SJCRH30 (cell line): ENCODE data around the gene FGGY. TPM values are rescaled to one million over a fixed set of nuclear protein-coding genes. Genes with fewer than 3 reads are reported as not detected.
"Not testable (repeated sequence)": the region's sequence is repeated elsewhere in the genome, so short reads cannot be mapped to it uniquely, and the experiment has no call there.

ENCODE experiments used
- DNase-seq, 2 experiments: peaks; one replicate each; pipeline ENCODE4 v3.0.0-alpha.2; 2015 to 2020
- H3K27ac ChIP-seq: fragments of 250-450 bp; sonication (Bioruptor Pico); 2 replicates; pipeline ENCODE4 v1.5.1; 2020; ENCODE audit warnings: mild to moderate bottlenecking, moderate library complexity
- H3K27me3 ChIP-seq: fragments of 250-450 bp; sonication (Bioruptor Pico); 2 replicates; pipeline ENCODE4 v1.5.1; 2020; ENCODE audit warnings: mild to moderate bottlenecking, moderate library complexity
- H3K36me3 ChIP-seq: fragments of 250-450 bp; sonication (Bioruptor Pico); 2 replicates; pipeline ENCODE4 v1.5.1; 2020; ENCODE audit warnings: mild to moderate bottlenecking, moderate library complexity
- H3K4me1 ChIP-seq: fragments of 250-450 bp; sonication (Bioruptor Pico); 2 replicates; pipeline ENCODE4 v1.5.1; 2020; ENCODE audit warnings: mild to moderate bottlenecking, moderate library complexity
- H3K4me3 ChIP-seq: fragments of 250-450 bp; sonication (Bioruptor Pico); 2 replicates; pipeline ENCODE4 v1.5.1; 2020; ENCODE audit warnings: mild to moderate bottlenecking, moderate library complexity
- H3K9me3 ChIP-seq: fragments of 250-450 bp; sonication (Bioruptor Pico); replicated peaks from 2 replicates; pipeline ENCODE4 v1.5.1; 2020; ENCODE audit warnings: mild to moderate bottlenecking, moderate library complexity
- total RNA-seq: library from RNA; depleted of rRNA; stranded (reverse); fragments of >200 nt; shearing (Covaris generic); gene quantifications from 2 replicates; pipeline ENCODE4 v1.2.3, GENCODE V29; 2014

FGGY gene
- total RNA-seq, 1 experiment from 2014 or later = 31.8 TPM

- no peaks in the 10 kb centered on the region for H3K27me3 ChIP-seq
- H3K36me3 ChIP-seq = 0 out of 2 replicates have a peak, but pooled peaks cover 2% of the 10 kb centered on the region
- DNase-seq = peak in 1 of 2 experiments; percentile 51
- H3K4me1 ChIP-seq = peaks cover 17% of the 10 kb centered on the region
- peaks cover 30% of the 10 kb centered on the region for H3K9me3 ChIP-seq
- H3K27ac ChIP-seq = no peak overlapping the region
- H3K4me3 ChIP-seq = no peak overlapping the region
These were observed 264.0 kb downstream of the FGGY start for GRCh38 chr1:59560807-59561450.

DNA sequence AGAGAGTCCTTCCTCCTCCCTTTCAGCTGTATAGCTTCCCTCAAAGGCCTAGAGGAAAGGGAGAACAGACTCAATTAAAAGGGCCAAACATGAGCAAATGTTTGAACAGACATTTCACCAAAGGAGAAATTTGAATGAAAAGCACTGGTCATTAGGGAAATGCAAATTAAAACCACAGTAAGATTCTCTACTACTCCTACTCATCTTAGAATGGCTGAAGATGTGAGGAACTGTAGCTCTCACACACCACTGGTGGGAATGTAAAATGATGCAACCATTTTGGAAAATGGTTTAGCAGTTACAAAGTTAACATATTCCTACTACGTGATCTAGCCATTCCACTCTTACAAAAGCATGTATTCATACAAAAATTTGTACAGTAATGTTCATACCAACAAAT lies 264.9 kb downstream of the FGGY start:
- DNase-seq = no peak
- Histone ChIP-seq H3K9me3 (peaks cover 30% of the 10 kb centered on the region), H3K4me1 (peaks cover 10% of the 10 kb centered on the region), H3K4me3 (no peak overlapping the region), H3K27me3 (no peaks in the 10 kb centered on the region), H3K36me3 (0 out of 2 replicates have a peak, but pooled peaks cover 2% of the 10 kb centered on the region), H3K27ac (no peak overlapping the region)

DNA sequence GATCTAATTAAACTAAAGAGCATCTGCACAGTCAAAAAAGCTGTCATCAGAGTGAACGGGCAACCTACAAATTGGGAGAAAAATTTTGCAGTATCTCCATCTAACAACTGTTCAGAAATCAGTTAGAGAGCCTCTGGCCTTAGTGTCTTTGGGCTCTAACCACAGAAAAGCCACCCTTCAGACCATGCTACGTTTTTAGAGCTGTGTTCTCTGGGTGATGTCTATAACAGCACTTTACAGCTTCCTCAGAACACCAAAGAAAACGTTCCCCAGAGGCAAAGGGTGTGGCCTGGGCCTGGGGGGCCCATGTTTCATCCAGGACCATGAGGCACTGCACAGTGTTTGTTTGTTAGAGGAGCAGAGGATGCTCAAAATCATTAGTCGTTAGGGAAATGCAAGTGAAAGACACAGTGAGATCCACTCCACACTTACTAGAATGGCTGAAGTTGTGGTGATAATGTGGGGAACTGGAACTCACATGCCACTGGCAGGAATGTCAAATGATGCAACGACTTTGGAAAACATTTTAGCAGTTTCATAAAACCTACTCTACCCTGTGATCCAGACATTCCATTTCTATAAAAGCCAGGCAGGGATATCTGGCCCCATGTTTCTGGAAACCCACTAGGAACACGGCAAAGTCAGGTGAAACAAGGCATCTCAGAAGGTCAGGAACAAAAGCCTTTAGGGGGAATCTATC lies 267.4 kb downstream of the FGGY start:
- Histone ChIP-seq H3K9me3 (peaks cover 13% of the 10 kb centered on the region), H3K4me3 (no peak overlapping the region), H3K27ac (no peak overlapping the region), H3K27me3 (no peaks in the 10 kb centered on the region), H3K4me1 (peaks cover 3% of the 10 kb centered on the region; the same call in 1 of the 2 replicates), H3K36me3 (no peaks in the 10 kb centered on the region)
- no peak for DNase-seq

DNA sequence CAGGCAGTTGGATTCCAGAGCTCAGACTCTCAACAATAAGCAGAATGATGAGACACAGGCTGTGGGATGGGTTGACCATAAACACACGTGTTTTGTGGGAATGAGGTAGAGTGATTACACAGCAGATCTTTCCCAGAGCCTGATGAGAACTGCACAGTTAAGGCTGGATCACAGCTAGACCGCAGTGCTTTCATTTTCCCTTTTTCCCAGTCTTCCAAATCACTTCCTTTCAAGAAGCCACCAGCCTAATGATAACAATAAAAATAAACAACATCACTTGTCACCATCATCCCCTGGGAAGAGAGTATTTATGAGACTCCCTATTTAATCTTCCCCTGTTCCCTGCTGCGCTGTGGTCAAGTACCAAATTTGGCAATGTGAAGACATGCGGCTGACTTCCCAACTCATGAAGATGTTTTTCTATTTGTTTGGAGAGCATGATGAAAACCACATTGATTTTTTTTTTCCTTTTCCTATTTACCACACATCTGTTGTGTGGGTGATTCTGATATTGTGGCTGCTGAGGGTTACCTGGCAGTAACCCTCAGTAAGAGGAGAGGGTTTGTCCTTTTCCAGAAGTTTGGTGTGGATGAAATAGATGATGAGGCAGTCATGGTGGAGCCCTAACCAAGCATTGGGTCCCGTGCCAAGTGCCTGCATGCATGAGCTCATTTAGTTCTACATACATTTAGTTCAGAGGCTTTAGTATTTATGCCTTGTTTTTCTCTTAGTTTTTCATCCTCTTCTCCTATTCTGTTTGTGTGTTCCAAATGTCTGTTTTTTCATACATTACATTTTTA lies 268.9 kb downstream of the FGGY start:
- H3K4me1 ChIP-seq = peaks cover 3% of the 10 kb centered on the region; the same call in 1 of the 2 replicates
- H3K36me3 ChIP-seq = no peaks in the 10 kb centered on the region
- H3K9me3 ChIP-seq = peaks cover 4% of the 10 kb centered on the region; the same call in 1 of the 2 replicates
- no peak overlapping the region for H3K4me3 ChIP-seq
- no peak overlapping the region for H3K27ac ChIP-seq
- DNase-seq = no peak
- no peaks in the 10 kb centered on the region for H3K27me3 ChIP-seq

- peaks cover 3% of the 10 kb centered on the region; the same call in 1 of the 2 replicates for H3K4me1 ChIP-seq
- H3K27me3 ChIP-seq = no peaks in the 10 kb centered on the region
- H3K36me3 ChIP-seq = no peaks in the 10 kb centered on the region
- no peak overlapping the region for H3K4me3 ChIP-seq
- DNase-seq = no peak
- H3K27ac ChIP-seq = no peak overlapping the region
- H3K9me3 ChIP-seq = peaks cover 7% of the 10 kb centered on the region; the same call in 1 of the 2 replicates
These were observed 271.5 kb downstream of the FGGY start for GRCh38 chr1:59568158-59568935.

DNA sequence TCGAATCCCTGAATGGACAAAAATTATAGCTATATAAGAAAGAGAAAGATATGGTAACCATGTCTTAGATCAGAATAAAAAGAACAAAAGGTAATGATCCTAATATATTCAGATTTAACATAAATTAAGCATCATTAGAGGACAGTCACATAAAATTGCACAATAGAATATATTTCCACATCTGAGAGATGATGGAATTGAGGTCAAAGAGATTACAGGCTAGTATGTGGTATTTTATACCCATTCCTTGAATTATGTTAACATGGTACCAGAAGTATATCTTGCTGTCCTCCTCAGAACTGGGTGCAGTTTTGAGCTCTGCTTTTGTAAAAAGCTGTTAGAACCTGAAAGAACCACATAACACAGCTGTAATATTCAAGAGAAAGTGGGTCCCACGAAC lies 272.3 kb downstream of the FGGY start:
- H3K4me3 ChIP-seq = no peak overlapping the region
- no peak for DNase-seq
- peaks cover 15% of the 10 kb centered on the region for H3K9me3 ChIP-seq
- H3K27ac ChIP-seq = no peak overlapping the region
- no peaks in the 10 kb centered on the region for H3K27me3 ChIP-seq
- H3K4me1 ChIP-seq = peaks cover 3% of the 10 kb centered on the region; the same call in 1 of the 2 replicates
- no peaks in the 10 kb centered on the region for H3K36me3 ChIP-seq

GRCh38 chr1:59570524-59570923 lies 273.6 kb downstream of the FGGY start:
- no peaks in the 10 kb centered on the region for H3K27me3 ChIP-seq
- H3K9me3 ChIP-seq = peaks cover 25% of the 10 kb centered on the region
- peaks cover 3% of the 10 kb centered on the region; the same call in 1 of the 2 replicates for H3K4me1 ChIP-seq
- no peak overlapping the region for H3K4me3 ChIP-seq
- no peak for DNase-seq
- no peak overlapping the region for H3K27ac ChIP-seq
- no peaks in the 10 kb centered on the region for H3K36me3 ChIP-seq

GRCh38 chr1:59574085-59574484 lies 277.2 kb downstream of the FGGY start:
- peaks cover 3% of the 10 kb centered on the region; the same call in 1 of the 2 replicates for H3K4me1 ChIP-seq
- no peak overlapping the region for H3K27ac ChIP-seq
- DNase-seq = peak; percentile 57 to 65
- no peak overlapping the region for H3K4me3 ChIP-seq
- no peaks in the 10 kb centered on the region for H3K27me3 ChIP-seq
- H3K9me3 ChIP-seq = peaks cover 25% of the 10 kb centered on the region
- no peaks in the 10 kb centered on the region for H3K36me3 ChIP-seq

DNA sequence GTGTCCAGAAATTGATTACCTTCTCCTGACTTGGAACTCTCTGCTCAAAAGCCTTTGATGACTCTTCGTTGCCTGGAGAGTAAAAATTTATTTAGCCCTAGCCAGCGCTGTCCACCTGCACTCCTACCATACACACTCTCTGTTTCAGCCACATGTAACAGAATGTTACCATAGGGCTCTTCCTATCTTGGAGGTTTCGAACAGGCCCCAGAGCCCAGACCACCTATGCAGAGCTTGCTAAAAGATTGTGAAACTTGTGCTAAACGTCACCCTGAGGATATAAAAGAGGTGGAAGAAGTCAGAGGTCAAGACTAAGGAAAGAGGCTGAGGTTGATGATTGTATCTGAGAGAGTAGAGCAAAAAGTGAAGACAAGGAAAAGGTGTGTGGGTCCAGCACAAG lies 280.9 kb downstream of the FGGY start:
- DNase-seq = no peak
- H3K27ac ChIP-seq = no peak overlapping the region
- no peaks in the 10 kb centered on the region for H3K4me1 ChIP-seq
- no peaks in the 10 kb centered on the region for H3K27me3 ChIP-seq
- H3K9me3 ChIP-seq = peaks cover 25% of the 10 kb centered on the region
- H3K4me3 ChIP-seq = no peak overlapping the region
- H3K36me3 ChIP-seq = no peaks in the 10 kb centered on the region

- peaks cover 19% of the 10 kb centered on the region for H3K9me3 ChIP-seq
- DNase-seq = no peak
- H3K27ac ChIP-seq = no peak overlapping the region
- H3K27me3 ChIP-seq = no peaks in the 10 kb centered on the region
- H3K4me3 ChIP-seq = no peak overlapping the region
- H3K4me1 ChIP-seq = no peaks in the 10 kb centered on the region
- no peaks in the 10 kb centered on the region for H3K36me3 ChIP-seq
These were observed 282.3 kb downstream of the FGGY start for GRCh38 chr1:59579222-59579621.

- peaks cover 18% of the 10 kb centered on the region for H3K9me3 ChIP-seq
- H3K4me3 ChIP-seq = no peak overlapping the region
- H3K4me1 ChIP-seq = no peaks in the 10 kb centered on the region
- no peak for DNase-seq
- no peak overlapping the region for H3K27ac ChIP-seq
- no peaks in the 10 kb centered on the region for H3K36me3 ChIP-seq
- H3K27me3 ChIP-seq = no peaks in the 10 kb centered on the region
These were observed 283.4 kb downstream of the FGGY start for GRCh38 chr1:59580257-59580656.

DNA sequence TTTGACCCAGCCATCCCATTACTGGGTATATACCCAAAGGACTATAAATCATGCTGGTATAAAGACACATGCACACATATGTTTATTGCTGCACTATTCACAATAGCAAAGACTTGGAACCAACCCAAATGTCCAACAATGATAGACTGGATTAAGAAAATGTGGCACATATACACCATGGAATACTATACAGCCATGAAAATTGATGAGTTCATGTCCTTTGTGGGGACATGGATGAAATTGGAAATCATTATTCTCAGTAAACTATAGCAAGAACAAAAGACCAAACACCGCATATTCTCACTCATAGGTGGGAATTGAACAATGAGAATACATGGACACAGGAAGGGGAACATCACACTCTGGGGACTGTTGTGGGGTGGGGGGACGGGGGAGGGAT lies 295.5 kb downstream of the FGGY start:
- peaks cover 32% of the 10 kb centered on the region for H3K9me3 ChIP-seq
- not testable (repeated sequence) for H3K27me3 ChIP-seq, H3K4me3 ChIP-seq, H3K27ac ChIP-seq, DNase-seq, H3K36me3 ChIP-seq
- H3K4me1 ChIP-seq = peaks cover 37% of the 10 kb centered on the region

DNA sequence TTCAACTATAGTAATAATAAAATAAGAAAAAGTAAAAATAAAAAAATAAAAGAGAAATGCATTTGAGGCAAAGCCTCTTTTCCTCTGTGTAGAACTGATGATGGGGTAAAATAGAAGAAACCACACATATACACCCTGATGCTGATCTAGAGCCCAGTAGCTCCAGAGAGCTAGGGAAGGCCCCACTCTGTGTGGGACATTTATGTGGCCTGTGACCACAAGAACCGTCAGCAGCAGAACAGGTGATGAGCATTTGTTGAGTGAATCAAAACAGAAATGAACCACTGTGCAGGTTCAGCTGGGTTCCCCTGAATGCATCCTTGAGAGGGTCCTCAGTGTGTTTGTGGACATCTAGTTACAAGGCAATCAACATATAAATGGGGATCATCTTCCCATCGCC lies 296.0 kb downstream of the FGGY start:
- Histone ChIP-seq H3K27ac (no peak overlapping the region), H3K4me3 (no peak overlapping the region), H3K27me3 (no peaks in the 10 kb centered on the region), H3K9me3 (peaks cover 29% of the 10 kb centered on the region), H3K4me1 (peaks cover 39% of the 10 kb centered on the region), H3K36me3 (no peaks in the 10 kb centered on the region)
- peak; percentile 28 to 53 for DNase-seq
